HCT116 (cell line): Measurements from ENCODE around the gene RAD51C. TPM values are rescaled to one million over a fixed set of nuclear protein-coding genes. Genes with fewer than 3 reads are reported as not detected.

Experiments
- ATAC-seq: fragments of 200-7000 bp; cut with Tn5 transposase; 2 replicates; pipeline ENCODE4 v1.9.1; 2020; ENCODE audit warnings: mild to moderate bottlenecking, moderate library complexity
- BruUV-seq: library from RNA; stranded (reverse); fragments of 400-500 nt; replicated peaks from 2 replicates; lab custom pipeline; 2021; lab: Mats Ljungman, UMichigan
- CTCF ChIA-PET: fragments of 300-600 bp; sonication (Branson Sonifier 250); formaldehyde crosslinking; loops from one replicate; lab custom pipeline; 2021; ENCODE audit warnings: antibody characterized with exemption; lab: Charles Lee
- POLR2A ChIA-PET: fragments of 300-600, 350-600 bp; sonication (Branson Sonifier 250); formaldehyde crosslinking; loops from one replicate; lab custom pipeline; 2021; ENCODE audit warnings: antibody characterized with exemption; lab: Charles Lee
- RAD21 ChIA-PET, 2 experiments: fragments of 300-600 bp; sonication (Branson Sonifier 250); formaldehyde crosslinking; loops; one replicate each; lab custom pipeline; 2023; ENCODE audit warnings: low total read pairs in 2 of 2; ENCODE audit not compliant: uncharacterized antibody in 2 of 2, unreplicated experiment in 2 of 2, low non-redundant PET in 1 of 2; lab: Charles Lee
- DNase-seq: peaks from one replicate; pipeline ENCODE4 v3.0.0-alpha.2; 2010; ENCODE audit warnings: low read depth, low spot score
- H2AFZ ChIP-seq: fragments of 200-600 bp; shearing (Covaris generic), sonication (generic); 2 replicates; pipeline ENCODE4 v1.6.1; 2017; ENCODE audit warnings: low read depth, mixed run types, mixed read lengths, antibody characterized with exemption, low read length; ENCODE audit not compliant: poor library complexity, severe bottlenecking
- H3K27ac ChIP-seq: 2 replicates; pipeline ENCODE4 v1.5.1; 2012; ENCODE audit warnings: low read depth, low read length
- H3K27me3 ChIP-seq: fragments of 200-600 bp; sonication (generic); 2 replicates; pipeline ENCODE4 v1.6.1; 2016; ENCODE audit warnings: mixed run types, low read length, mixed read lengths; ENCODE audit not compliant: insufficient read depth
- H3K36me3 ChIP-seq, 2 experiments: fragments of 200-500 bp in 1 of 2; fragments of 200-600 bp in 1 of 2; sonication (Bioruptor generic) in 1 of 2; sonication (generic) in 1 of 2; 2 replicates each; pipeline versions ENCODE4 v1.5.1 to v1.6.1; 2014 to 2016; ENCODE audit warnings: low read length in 2 of 2, inconsistent platforms in 1 of 2, mixed read lengths in 1 of 2, mixed run types in 1 of 2; ENCODE audit not compliant: insufficient read depth in 2 of 2, control insufficient read depth in 1 of 2
- H3K4me1 ChIP-seq, 2 experiments: fragments of 200-600 bp in 1 of 2; sonication (generic) in 1 of 2; 2 replicates each; pipeline versions ENCODE4 v1.5.1 to v1.6.1; 2012 to 2017; ENCODE audit warnings: low read length in 2 of 2, inconsistent platforms in 1 of 2, mild to moderate bottlenecking in 1 of 2, mixed read lengths in 1 of 2, mixed run types in 1 of 2, moderate library complexity in 1 of 2; ENCODE audit not compliant: insufficient read depth in 2 of 2, control insufficient read depth in 1 of 2
- H3K4me2 ChIP-seq: fragments of 200-600 bp; sonication (generic); 2 replicates; pipeline ENCODE4 v1.6.1; 2017; ENCODE audit warnings: mixed run types, low read length, mixed read lengths
- H3K4me3 ChIP-seq, 2 experiments: fragments of 200-600 bp in 1 of 2; sonication (generic) in 1 of 2; replicated peaks in 1 of 2; 2 replicates each; pipeline ENCODE4 v1.5.1; 2011 to 2016; ENCODE audit warnings: low read length in 2 of 2, control low read depth in 1 of 2, low read depth in 1 of 2, mild to moderate bottlenecking in 1 of 2, mixed read lengths in 1 of 2, mixed run types in 1 of 2
- H3K79me2 ChIP-seq: fragments of 200-600 bp; sonication (generic); 2 replicates; pipeline ENCODE4 v1.6.1; 2017; ENCODE audit warnings: mild to moderate bottlenecking, mixed run types, low read length, moderate library complexity, mixed read lengths; ENCODE audit not compliant: insufficient read depth
- H3K9ac ChIP-seq: fragments of 200-600 bp; sonication (generic); 2 replicates; pipeline ENCODE4 v1.6.1; 2016; ENCODE audit warnings: low read length, mixed read lengths
- H3K9me2 ChIP-seq: fragments of 200-600 bp; sonication (generic), shearing (Covaris generic); 2 replicates; pipeline ENCODE4 v1.6.1; 2017; ENCODE audit warnings: mixed run types, mild to moderate bottlenecking, moderate library complexity; ENCODE audit not compliant: insufficient read depth
- H3K9me3 ChIP-seq, 2 experiments: fragments of 200-500 bp in 1 of 2; fragments of 200-600 bp in 1 of 2; sonication (Bioruptor generic) in 1 of 2; sonication (generic) in 1 of 2; 2 replicates each; pipeline ENCODE4 v1.6.1; 2014 to 2017; ENCODE audit warnings: low read length in 2 of 2, mixed read lengths in 2 of 2, inconsistent platforms in 1 of 2, low read depth in 1 of 2, mild to moderate bottlenecking in 1 of 2, mixed run types in 1 of 2, moderate library complexity in 1 of 2; ENCODE audit not compliant: control insufficient read depth in 1 of 2, insufficient read depth in 1 of 2
- H4K20me1 ChIP-seq: fragments of 200-600 bp; sonication (generic), shearing (Covaris generic); 2 replicates; pipeline ENCODE4 v1.6.1; 2017; ENCODE audit warnings: mixed run types, mild to moderate bottlenecking, moderate library complexity; ENCODE audit not compliant: insufficient read depth
- CBX3 ChIP-seq: IDR thresholded peaks from 2 replicates; pipeline ENCODE4 v1.6.1; 2012; ENCODE audit warnings: low read depth
- EGR1 ChIP-seq: IDR thresholded peaks from 2 replicates; pipeline ENCODE4 v1.6.1; 2012; ENCODE audit warnings: low read depth
- POLR2AphosphoS5 ChIP-seq: IDR thresholded peaks from 2 replicates; pipeline ENCODE4 v1.6.1; 2011; ENCODE audit warnings: mild to moderate bottlenecking, low read depth, low read length, moderate library complexity
- RAD21 ChIP-seq: IDR thresholded peaks from 2 replicates; pipeline ENCODE4 v1.6.1; 2012; ENCODE audit warnings: low read depth, mild to moderate bottlenecking
- SIN3A ChIP-seq: IDR thresholded peaks from 2 replicates; pipeline ENCODE4 v1.6.1; 2012; ENCODE audit warnings: low read depth
- TCF7L2 ChIP-seq: IDR thresholded peaks from 2 replicates; pipeline ENCODE4 v1.7.0; 2011; ENCODE audit warnings: borderline replicate concordance, inconsistent platforms; ENCODE audit not compliant: insufficient read depth, insufficient read length; ENCODE audit errors: extremely low read depth
- intact Hi-C: fragments of 100-400 bp; cut with micrococcal nuclease; formaldehyde crosslinking; loops from 2 replicates; pipeline ENCODE4 v1.10.0; 2022
- total RNA-seq: library from RNA; stranded (reverse); gene quantifications from one replicate; pipeline ENCODE4 v1.2.1, GENCODE V29; 2021; ENCODE audit not compliant: unreplicated experiment
- TF ChIP-seq, protein P1 (sequence below): IDR thresholded peaks from 2 replicates; pipeline ENCODE4 v1.6.1; 2012; ENCODE audit warnings: low read depth
- TF ChIP-seq, protein P2 (sequence below): IDR thresholded peaks from 2 replicates; pipeline ENCODE4 v1.6.1; 2012
- TF ChIP-seq, protein P3 (sequence below): IDR thresholded peaks from 2 replicates; pipeline ENCODE4 v1.6.1; 2012

Gene RAD51C
- total RNA-seq, 1 experiment from 2014 or later: 94.9 TPM

DNA sequence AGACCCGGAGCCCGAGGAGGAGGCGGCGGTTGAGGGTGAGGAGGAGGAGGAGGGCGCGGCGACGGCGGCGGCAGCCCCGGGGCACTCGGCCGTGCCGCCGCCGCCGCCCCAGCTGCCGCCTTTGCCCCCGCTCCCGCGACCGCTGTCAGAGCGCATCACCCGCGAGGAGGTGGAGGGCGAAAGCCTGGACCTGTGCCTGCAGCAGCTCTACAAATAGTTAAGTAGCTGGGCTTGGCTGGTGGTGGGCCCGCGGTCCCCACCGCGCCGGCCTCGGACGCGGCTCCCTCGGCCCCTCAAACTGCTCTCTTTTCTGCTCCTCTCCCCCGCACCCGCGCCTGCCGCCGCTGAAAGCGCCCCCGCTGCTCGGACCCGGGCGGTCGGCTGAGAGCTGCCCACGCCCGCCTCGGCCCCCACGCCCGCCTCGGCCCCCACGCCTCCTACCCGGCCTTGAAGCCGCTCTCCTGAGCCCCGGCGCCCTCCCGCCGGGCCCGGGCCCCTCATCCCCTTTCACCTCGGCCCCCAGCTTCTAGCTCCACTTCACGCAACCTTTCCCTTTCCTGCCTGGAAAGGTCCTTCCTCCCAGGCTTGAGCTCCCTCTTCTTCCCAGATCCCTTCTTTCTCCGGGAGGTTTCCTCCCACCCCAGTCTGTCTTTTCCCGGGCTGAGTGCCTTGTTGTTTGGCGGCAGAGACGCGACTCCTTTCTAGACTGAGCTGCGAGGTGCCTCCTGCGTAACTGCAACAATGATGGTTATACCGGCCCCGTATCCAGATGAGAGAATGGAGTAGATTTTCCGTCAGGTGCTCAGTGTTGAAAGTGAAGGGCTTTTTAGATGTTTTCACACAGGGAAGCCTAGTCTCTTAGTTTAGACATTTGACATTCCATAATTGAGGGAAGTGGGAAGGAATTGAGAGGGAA lies 64.1 kb downstream of the RAD51C start:
- no peak for TF ChIP-seq TCF7L2
- TF ChIP-seq, protein P1, sequence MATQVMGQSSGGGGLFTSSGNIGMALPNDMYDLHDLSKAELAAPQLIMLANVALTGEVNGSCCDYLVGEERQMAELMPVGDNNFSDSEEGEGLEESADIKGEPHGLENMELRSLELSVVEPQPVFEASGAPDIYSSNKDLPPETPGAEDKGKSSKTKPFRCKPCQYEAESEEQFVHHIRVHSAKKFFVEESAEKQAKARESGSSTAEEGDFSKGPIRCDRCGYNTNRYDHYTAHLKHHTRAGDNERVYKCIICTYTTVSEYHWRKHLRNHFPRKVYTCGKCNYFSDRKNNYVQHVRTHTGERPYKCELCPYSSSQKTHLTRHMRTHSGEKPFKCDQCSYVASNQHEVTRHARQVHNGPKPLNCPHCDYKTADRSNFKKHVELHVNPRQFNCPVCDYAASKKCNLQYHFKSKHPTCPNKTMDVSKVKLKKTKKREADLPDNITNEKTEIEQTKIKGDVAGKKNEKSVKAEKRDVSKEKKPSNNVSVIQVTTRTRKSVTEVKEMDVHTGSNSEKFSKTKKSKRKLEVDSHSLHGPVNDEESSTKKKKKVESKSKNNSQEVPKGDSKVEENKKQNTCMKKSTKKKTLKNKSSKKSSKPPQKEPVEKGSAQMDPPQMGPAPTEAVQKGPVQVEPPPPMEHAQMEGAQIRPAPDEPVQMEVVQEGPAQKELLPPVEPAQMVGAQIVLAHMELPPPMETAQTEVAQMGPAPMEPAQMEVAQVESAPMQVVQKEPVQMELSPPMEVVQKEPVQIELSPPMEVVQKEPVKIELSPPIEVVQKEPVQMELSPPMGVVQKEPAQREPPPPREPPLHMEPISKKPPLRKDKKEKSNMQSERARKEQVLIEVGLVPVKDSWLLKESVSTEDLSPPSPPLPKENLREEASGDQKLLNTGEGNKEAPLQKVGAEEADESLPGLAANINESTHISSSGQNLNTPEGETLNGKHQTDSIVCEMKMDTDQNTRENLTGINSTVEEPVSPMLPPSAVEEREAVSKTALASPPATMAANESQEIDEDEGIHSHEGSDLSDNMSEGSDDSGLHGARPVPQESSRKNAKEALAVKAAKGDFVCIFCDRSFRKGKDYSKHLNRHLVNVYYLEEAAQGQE: no peak
- intact Hi-C loops: no loop called here
- no peaks in the 10 kb centered on the region for H4K20me1 ChIP-seq
- H2AFZ ChIP-seq: no peak overlapping the region
- H3K36me3 ChIP-seq: no peaks in the 10 kb centered on the region
- no peaks in the 10 kb centered on the region for H3K9me3 ChIP-seq
- H3K79me2 ChIP-seq: no peaks in the 10 kb centered on the region
- H3K4me2 ChIP-seq: no peak overlapping the region
- H3K4me3 ChIP-seq: no peak overlapping the region
- no peak for DNase-seq
- no peaks in the 10 kb centered on the region for H3K27me3 ChIP-seq
- RAD21 ChIA-PET: no interaction called here
- CTCF ChIA-PET: no interaction called here
- H3K9me2 ChIP-seq: no peaks in the 10 kb centered on the region
- no peak overlapping the region for H3K27ac ChIP-seq
- BruUV-seq: no TSS peak
- no peaks in the 10 kb centered on the region for H3K4me1 ChIP-seq
- POLR2A ChIA-PET: no interaction called here
- H3K9ac ChIP-seq: no peak overlapping the region
- ATAC-seq: no peak

DNA sequence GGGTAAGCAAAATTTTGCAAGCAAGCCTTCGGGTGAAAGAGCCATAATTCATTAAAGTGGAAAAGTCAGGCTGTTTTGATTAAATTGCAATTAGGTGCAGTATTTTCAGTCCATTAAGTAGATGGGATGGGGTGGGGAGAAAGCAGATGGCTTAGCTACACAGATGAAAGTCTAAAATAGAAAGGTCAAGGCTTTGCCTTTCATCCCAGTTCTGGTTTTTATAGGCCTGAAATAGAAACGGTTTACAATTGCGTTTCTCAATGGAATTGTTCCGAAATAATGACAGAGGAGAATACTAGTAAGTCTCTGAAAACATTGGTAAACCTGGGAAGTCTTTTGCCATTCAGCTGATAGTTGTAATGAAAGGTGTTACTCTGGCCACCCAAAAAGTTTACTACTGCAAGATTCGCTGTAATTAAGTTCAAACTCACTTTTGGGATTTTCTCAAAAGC lies 64.8 kb downstream of the RAD51C start:
- no TSS peak for BruUV-seq
- no peaks in the 10 kb centered on the region for H3K9me3 ChIP-seq
- H3K79me2 ChIP-seq: no peaks in the 10 kb centered on the region
- H4K20me1 ChIP-seq: no peaks in the 10 kb centered on the region
- no peaks in the 10 kb centered on the region for H3K4me1 ChIP-seq
- intact Hi-C loops: no loop called here
- H3K27me3 ChIP-seq: no peaks in the 10 kb centered on the region
- no peak for ATAC-seq
- H3K9me2 ChIP-seq: no peaks in the 10 kb centered on the region
- H3K27ac ChIP-seq: no peak overlapping the region
- H2AFZ ChIP-seq: no peak overlapping the region
- H3K9ac ChIP-seq: no peak overlapping the region
- no peak for DNase-seq
- RAD21 ChIA-PET: no interaction called here
- CTCF ChIA-PET: no interaction called here
- H3K4me3 ChIP-seq: no peak overlapping the region
- no peaks in the 10 kb centered on the region for H3K36me3 ChIP-seq
- POLR2A ChIA-PET: no interaction called here
- H3K4me2 ChIP-seq: no peak overlapping the region
- TF ChIP-seq, protein P1: no peak
- no peak for TF ChIP-seq RAD21
- TF ChIP-seq EGR1: no peak
- TF ChIP-seq SIN3A: no peak
- TF ChIP-seq, protein P2, sequence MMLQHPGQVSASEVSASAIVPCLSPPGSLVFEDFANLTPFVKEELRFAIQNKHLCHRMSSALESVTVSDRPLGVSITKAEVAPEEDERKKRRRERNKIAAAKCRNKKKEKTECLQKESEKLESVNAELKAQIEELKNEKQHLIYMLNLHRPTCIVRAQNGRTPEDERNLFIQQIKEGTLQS: no peak
- TF ChIP-seq, protein P3, sequence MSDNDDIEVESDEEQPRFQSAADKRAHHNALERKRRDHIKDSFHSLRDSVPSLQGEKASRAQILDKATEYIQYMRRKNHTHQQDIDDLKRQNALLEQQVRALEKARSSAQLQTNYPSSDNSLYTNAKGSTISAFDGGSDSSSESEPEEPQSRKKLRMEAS: no peak
- TF ChIP-seq CBX3: no peak
- no peak for TF ChIP-seq POLR2AphosphoS5
